ENCODE data around the gene CYP4X1.
"Not testable (repeated sequence)": the region's sequence is repeated elsewhere in the genome, so short reads cannot be mapped to it uniquely, and the experiment has no call there.

The CYP4X1 gene

GRCh38 chr1:47069509-47069908, 46.0 kb downstream of the CYP4X1 start:
- DNase-seq (ENCODE audit: low spot score): not testable (repeated sequence)

GRCh38 chr1:47089356-47089755, 65.9 kb downstream of the CYP4X1 start:
- peak; percentile 45 for DNase-seq (ENCODE audit: low spot score)

- not testable (repeated sequence) for DNase-seq (ENCODE audit: low spot score)
Measured at GRCh38 chr1:47091476-47091875, 68.0 kb downstream of the CYP4X1 start.

All from hematopoietic multipotent progenitor cell treated with erythropoietin and hydrocortisone succinate and interleukin-3 and kit ligand, for 17 days (in vitro differentiated cells).